Cardiac fibroblast (primary cell): ENCODE results near the gene IQGAP2.

ENCODE experiments used
- DNase-seq, 2 donors: peaks; one replicate each; pipeline versions ENCODE4 v3.0.0 to v3.0.0-alpha.2; 2010; ENCODE audit warnings: low read depth in 2 of 2
- H3K4me3 ChIP-seq, 2 donors: replicated peaks in 1 of 2; 1 replicate in 1 of 2; 2 replicates in 1 of 2; pipeline ENCODE4 v1.5.1; 2011; ENCODE audit warnings: low read depth in 2 of 2, low read length in 2 of 2, mild to moderate bottlenecking in 2 of 2, moderate library complexity in 1 of 2
- TF ChIP-seq, protein P1 (sequence below): IDR thresholded peaks from one replicate; pipeline ENCODE4 v1.5.1; 2011; ENCODE audit warnings: low read depth, mild to moderate bottlenecking, low read length, inconsistent platforms

The IQGAP2 gene

DNA sequence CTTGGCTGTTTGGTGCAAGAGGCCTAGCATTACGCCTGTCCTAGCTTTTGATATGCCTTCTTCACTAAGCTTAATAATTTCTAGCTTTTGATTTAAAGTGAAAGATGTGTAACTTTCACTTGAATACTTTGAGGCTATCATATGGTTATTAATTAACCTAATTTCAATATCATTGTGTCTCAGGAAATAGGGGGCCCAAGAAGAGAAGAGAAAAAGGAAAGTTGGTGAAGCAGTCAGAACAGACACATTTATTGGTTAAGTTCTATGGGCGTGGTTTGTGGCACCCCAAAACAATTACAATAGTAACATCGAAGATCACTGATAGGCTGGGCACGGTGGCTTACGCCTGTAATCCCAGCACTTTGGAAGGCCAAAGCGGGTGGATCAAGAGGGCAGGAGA, 261.0 kb downstream of the IQGAP2 start:
- TF ChIP-seq, protein P1, sequence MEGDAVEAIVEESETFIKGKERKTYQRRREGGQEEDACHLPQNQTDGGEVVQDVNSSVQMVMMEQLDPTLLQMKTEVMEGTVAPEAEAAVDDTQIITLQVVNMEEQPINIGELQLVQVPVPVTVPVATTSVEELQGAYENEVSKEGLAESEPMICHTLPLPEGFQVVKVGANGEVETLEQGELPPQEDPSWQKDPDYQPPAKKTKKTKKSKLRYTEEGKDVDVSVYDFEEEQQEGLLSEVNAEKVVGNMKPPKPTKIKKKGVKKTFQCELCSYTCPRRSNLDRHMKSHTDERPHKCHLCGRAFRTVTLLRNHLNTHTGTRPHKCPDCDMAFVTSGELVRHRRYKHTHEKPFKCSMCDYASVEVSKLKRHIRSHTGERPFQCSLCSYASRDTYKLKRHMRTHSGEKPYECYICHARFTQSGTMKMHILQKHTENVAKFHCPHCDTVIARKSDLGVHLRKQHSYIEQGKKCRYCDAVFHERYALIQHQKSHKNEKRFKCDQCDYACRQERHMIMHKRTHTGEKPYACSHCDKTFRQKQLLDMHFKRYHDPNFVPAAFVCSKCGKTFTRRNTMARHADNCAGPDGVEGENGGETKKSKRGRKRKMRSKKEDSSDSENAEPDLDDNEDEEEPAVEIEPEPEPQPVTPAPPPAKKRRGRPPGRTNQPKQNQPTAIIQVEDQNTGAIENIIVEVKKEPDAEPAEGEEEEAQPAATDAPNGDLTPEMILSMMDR, result no peak
- DNase-seq, result no peak
- no peak overlapping the region for H3K4me3 ChIP-seq

DNA sequence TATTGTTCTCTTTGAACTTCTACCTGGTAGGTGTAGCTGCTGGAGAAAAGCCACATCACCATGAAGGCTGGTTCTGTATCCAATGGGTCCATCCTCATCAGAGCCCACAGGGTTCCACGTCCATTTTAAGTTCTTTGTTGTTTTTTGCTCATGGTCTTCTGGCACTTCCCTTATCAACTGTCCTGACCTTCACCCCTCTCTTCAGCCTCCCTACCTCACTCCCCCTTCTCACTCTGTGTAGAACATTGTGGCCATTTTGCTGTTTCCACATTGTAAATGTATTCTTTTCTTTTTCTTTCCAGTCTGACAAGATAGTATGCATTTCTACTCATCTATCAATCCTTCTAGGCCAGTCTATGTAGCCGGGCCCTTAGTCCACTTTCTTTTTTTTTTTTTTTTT, 264.4 kb downstream of the IQGAP2 start:
- no peak overlapping the region for H3K4me3 ChIP-seq
- TF ChIP-seq, protein P1, result no peak
- DNase-seq, result no peak

DNA sequence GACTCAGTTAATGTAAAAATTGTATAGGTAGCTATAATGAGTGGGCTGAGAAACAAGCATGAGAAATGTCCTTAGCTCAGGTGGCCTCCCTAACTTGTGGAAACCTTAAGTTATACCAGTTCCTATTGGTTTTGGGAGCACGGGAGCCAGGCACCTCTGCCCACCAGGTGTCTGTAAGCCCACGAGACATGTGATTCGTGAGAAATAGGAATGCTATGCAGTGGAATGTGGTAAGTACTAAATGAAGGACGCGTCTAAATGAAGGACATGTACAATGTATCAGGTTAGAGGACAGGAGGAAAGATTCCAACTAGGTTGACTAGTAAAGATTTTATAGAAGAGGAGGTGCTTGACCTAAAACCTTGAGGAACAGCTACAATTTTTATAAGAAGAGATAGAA, 266.2 kb downstream of the IQGAP2 start:
- no peak for DNase-seq

DNA sequence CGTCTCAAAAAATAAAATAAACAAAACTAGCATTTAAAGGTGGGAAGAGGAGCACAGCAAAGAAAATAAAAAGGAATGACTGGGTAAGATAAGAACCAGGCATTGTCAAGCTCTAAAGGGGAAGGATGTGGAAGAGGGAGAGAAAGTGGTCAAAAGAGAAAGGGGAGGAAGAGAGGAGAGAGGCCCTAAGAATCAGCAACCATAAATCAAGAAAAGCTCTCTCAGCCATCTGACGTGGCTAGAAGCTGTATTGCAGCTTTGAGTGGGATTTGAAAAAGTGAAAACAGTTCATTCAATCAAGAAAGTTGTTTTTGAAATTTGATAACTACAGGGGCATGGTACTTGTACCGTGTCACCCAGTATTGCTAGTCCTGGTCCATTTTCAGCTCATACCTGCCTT, 267.4 kb downstream of the IQGAP2 start:
- DNase-seq, result no peak
- no peak overlapping the region for H3K4me3 ChIP-seq
- TF ChIP-seq, protein P1, result no peak

More for the DNA sequence above, 266.2 kb downstream of the IQGAP2 start:
- no peak overlapping the region for H3K4me3 ChIP-seq
- TF ChIP-seq, protein P1, result no peak

DNA sequence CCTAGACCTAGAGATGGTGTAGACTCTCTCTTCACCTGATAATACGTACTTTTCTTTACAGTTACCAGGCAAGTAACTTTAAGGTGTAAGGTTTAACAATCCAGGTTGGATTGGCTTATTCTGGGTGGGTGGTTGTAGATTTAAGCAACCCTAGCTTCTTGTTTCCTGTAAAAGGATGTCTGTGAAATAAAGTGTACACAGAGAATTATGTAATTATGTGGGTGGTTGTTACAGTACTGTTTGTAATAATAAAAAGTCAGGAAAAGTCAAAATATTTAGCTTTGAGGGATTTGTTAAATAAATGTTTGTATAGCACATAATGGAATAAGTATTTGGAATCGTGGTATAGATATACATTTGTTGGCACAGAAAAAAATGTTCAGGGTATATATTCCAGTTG, 269.2 kb downstream of the IQGAP2 start:
- TF ChIP-seq, protein P1, result no peak
- DNase-seq, result no peak
- H3K4me3 ChIP-seq, result no peak overlapping the region

DNA sequence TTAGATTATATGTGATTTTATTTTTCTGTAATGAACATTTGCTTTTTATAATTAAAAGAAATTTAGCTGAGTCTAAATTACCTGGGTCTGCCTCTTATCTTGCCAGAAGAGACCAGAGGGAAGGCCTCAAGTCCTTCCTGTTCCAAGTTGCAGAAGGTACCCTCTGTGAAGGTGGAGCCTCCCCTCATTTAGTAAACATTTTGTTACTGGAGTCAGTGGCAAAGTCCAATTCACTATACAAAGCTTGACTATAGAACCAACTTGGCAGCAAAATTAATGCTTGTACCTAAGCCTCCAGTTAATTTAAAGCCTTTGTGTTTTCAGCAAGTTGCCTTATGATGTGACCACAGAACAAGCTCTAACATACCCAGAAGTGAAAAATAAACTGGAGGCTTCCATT, 270.0 kb downstream of the IQGAP2 start:
- no peak overlapping the region for H3K4me3 ChIP-seq
- TF ChIP-seq, protein P1, result no peak
- no peak for DNase-seq

DNA sequence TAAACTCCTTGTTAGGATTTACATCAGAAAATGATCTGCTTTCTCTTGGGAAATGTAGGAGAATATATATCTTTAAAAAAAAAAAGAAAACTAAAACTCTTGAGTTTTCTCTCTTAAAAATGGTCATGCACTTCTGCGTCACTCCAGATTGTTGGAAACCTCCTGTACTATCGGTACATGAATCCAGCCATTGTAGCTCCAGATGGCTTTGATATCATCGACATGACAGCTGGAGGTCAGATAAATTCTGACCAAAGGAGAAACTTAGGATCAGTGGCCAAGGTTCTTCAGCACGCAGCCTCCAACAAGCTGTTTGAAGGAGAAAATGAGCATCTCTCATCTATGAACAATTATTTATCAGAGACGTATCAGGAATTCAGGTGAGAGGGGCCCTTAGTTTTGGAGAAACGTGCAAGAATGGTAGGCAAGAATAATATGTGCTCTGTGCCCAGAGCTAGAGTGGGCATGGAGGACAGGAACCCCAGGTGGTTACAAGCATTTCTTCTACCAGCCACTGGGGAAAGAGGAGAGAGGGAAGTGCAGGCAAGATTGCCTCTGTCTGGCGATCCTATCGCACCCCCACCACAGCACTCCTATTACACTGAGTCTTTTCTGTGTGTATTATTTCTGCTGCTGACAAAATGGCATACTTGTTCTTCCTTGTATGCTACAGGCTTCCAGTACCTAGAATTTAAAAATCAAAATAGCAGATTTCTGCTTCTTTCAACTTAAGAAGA, 271.4 kb downstream of the IQGAP2 start:
- TF ChIP-seq, protein P1, result no peak
- no peak for DNase-seq
- no peak overlapping the region for H3K4me3 ChIP-seq
